GM12878 (cell line): ENCODE measurements around the gene RHOF. TPM values are rescaled to one million over a fixed set of nuclear protein-coding genes. Genes with fewer than 3 reads are reported as not detected.
A peak's percentile ranks its signal among the peaks of the same experiment; 100 is the strongest.

Source experiments
- ATF3 ChIP-seq: IDR thresholded peaks from 2 replicates; pipeline ENCODE4 v1.6.1; 2011; ENCODE audit warnings: low read depth, mild to moderate bottlenecking, low read length, moderate library complexity, borderline replicate concordance; ENCODE audit errors: extremely low read depth
- DPF2 ChIP-seq: fragments of 450-650 bp; IDR thresholded peaks from 2 replicates; pipeline ENCODE4 v1.6.1; 2017; ENCODE audit warnings: mild to moderate bottlenecking
- EED ChIP-seq: sonication (generic); IDR thresholded peaks from 2 replicates; pipeline ENCODE4 v1.6.1; 2016; ENCODE audit warnings: antibody characterized with exemption, low read depth
- ETV6 ChIP-seq, 2 experiments: fragments of 450-650 bp in 1 of 2; IDR thresholded peaks in 1 of 2; conservative IDR thresholded peaks in 1 of 2; 2 replicates each; pipeline ENCODE4 v1.6.1; 2014; ENCODE audit warnings: antibody characterized with exemption in 1 of 2, borderline replicate concordance in 1 of 2, low read depth in 1 of 2, mild to moderate bottlenecking in 1 of 2, moderate library complexity in 1 of 2
- HDGF ChIP-seq: fragments of 450-650 bp; IDR thresholded peaks from 2 replicates; pipeline ENCODE4 v1.6.1; 2016; ENCODE audit warnings: antibody characterized with exemption
- KDM1A ChIP-seq: fragments of 200-600 bp; sonication (generic); IDR thresholded peaks from 2 replicates; pipeline ENCODE4 v1.6.1; 2016; ENCODE audit warnings: borderline replicate concordance
- RAD51 ChIP-seq: fragments of 450-650 bp; IDR thresholded peaks from 2 replicates; pipeline ENCODE4 v1.6.1; 2016; ENCODE audit warnings: moderate library complexity, mild to moderate bottlenecking, inconsistent platforms
- RELB ChIP-seq: fragments of 450-650 bp; IDR thresholded peaks from 2 replicates; pipeline ENCODE4 v1.6.1; 2017; ENCODE audit warnings: low read depth, mild to moderate bottlenecking, moderate library complexity
- RUNX3 ChIP-seq: IDR thresholded peaks from 2 replicates; pipeline ENCODE4 v1.6.1; 2012; ENCODE audit warnings: low read length, inconsistent platforms
- SKIL ChIP-seq: fragments of 450-650 bp; IDR thresholded peaks from 2 replicates; pipeline ENCODE4 v1.6.1; 2017; ENCODE audit warnings: mild to moderate bottlenecking, low read depth, inconsistent platforms; ENCODE audit not compliant: poor library complexity, severe bottlenecking
- ZBTB33 ChIP-seq: fragments of 450-650 bp; IDR thresholded peaks from 2 replicates; pipeline ENCODE4 v1.6.1; 2017; ENCODE audit warnings: mild to moderate bottlenecking
- polyA plus RNA-seq, 11 experiments: library from polyadenylated mRNA; depleted of rRNA in 4 of 11; unstranded in 6 of 11; stranded (reverse) in 5 of 11; fragments of >200 nt; fragmentation: Nextera tagmentation in 4 of 11; fragmentation: Illumina TruSeq in 1 of 11; extraction: Ambion mirVana in 4 of 11; extraction: Trizol in 1 of 11; gene quantifications; 1 replicate in 1 of 11; 2 replicates in 10 of 11; pipeline versions ENCODE4 v1.2.1 to v1.2.3, GENCODE V29; 2011 to 2016; ENCODE audit warnings: inconsistent platforms in 2 of 11, missing spikeins in 2 of 11, low read depth in 1 of 11
- total RNA-seq, 4 experiments: library from RNA; depleted of rRNA in 3 of 4; stranded (reverse); fragments of >200 nt in 3 of 4; fragmentation: Illumina TruSeq in 1 of 4; extraction: Trizol in 1 of 4; gene quantifications; 2 replicates each; pipeline versions ENCODE4 v1.2.1 to v1.2.3, GENCODE V29; 2013 to 2021

Gene RHOF
- total and polyA plus RNA-seq, 10 of the 15 experiments (the other 5 are each of a cell fraction or from before 2014, with no cell fraction given), result 6.1 to 78.7 (median 39.7) TPM

GRCh38 chr12:121789233-121789781, 4.2 kb downstream of the RHOF start (continued):
- TF ChIP-seq RELB (peak; percentile 35; the same call in 1 of the 2 replicates), SKIL (no peak), DPF2 (no peak; the same call in 1 of the 2 replicates), RUNX3 (no peak), KDM1A (no peak), EED (peak; percentile 62), ZBTB33 (no peak), HDGF (no peak), ETV6 (conservative IDR thresholded peaks at IDR 0.05 in 1 of 2, IDR thresholded peaks at IDR 0.05 in 1 of 2; ENCODE audit: borderline replicate concordance in 1 of 2, low read depth in 1 of 2) (no peak), ATF3 (no peak), RAD51 (no peak)
- TF ChIP-seq, all 136 proteins: peak for 10
